SK-N-MC (cell line): ENCODE measurements around the gene CLASP2.

Experiments
- EZH2 ChIP-seq: fragments of 200-600 bp; sonication (generic); IDR thresholded peaks from one replicate; pipeline ENCODE4 v1.6.1; 2017; ENCODE audit warnings: antibody characterized with exemption
- FOXP2 ChIP-seq: optimal IDR thresholded peaks from 2 replicates; pipeline ENCODE3; 2011; ENCODE audit warnings: mild to moderate bottlenecking, moderate library complexity; ENCODE audit not compliant: insufficient read depth; ENCODE audit errors: extremely low read length, control extremely low read depth
- POLR2AphosphoS5 ChIP-seq: IDR thresholded peaks from 2 replicates; pipeline ENCODE4 v1.6.1; 2012; ENCODE audit warnings: mild to moderate bottlenecking, low read depth, low read length, borderline replicate concordance

DNA sequence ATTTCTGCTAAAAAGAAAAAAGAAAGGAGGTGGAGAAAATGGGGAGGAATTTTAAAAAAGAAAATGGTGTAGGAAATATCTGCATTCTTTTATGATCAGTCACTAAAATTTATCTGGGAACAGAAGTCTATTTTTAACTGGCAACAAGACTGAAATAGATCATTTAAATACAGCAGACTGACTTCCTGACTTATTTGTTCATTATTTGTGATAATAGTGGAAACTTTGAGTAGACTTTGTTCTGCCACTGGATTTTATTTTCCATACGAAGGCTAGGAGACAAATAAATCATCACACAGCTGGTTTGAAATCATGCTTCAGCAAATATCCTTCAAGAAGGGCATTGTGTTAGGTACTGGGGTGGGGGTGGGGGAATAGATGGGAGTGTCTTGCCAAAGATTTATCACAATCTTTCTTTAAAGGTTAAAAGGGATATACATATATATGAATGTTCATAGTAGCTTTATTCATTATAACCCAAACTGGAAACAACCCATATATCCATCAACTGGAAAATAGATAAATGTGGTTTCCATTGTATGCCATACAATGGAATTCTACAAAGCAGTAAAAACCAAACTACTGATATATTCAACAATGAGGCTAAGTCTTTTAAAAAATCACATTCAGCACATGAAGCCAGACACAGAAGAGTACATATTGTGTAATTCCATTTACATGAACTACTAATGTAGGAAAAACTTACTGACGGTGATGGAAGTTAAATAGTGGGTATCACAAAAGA is 4.7 kb upstream of the CLASP2 start:
- TF ChIP-seq FOXP2 (no peak), POLR2AphosphoS5 (no peak), EZH2 (no peak)
